ENCODE results near the gene NCOA6.

NCOA6 gene

GRCh38 chr20:34825530-34826362 lies at the start of gene NCOA6:
NCOA6 (minus strand) TSS chr20:34825651; CDS start chr20:34782355, 43,296 bp downstream.
- peak; percentile 83 for DNase-seq

- DNase-seq = peak; percentile 18
Measured at GRCh38 chr20:34874094-34874654, 48.7 kb upstream of the NCOA6 start.

GRCh38 chr20:34873583-34874093 lies 48.2 kb upstream of the NCOA6 start:
- no peak for DNase-seq

- DNase-seq = peak; percentile 88
Measured at GRCh38 chr20:34872622-34873224, 47.3 kb upstream of the NCOA6 start, which contains the start of gene GGT7. GGT7 (minus strand) TSS chr20:34872856; CDS start chr20:34872815, 41 bp downstream.

GRCh38 chr20:34871966-34872621 lies 46.6 kb upstream of the NCOA6 start:
- no peak for DNase-seq

- DNase-seq = no peak
Measured at GRCh38 chr20:34871320-34871926, 46.0 kb upstream of the NCOA6 start.

GRCh38 chr20:34864216-34864615 lies 38.8 kb upstream of the NCOA6 start:
- DNase-seq = no peak

- DNase-seq = no peak
Measured at GRCh38 chr20:34863421-34863965, 38.0 kb upstream of the NCOA6 start.

GRCh38 chr20:34862724-34863123 lies 37.3 kb upstream of the NCOA6 start:
- no peak for DNase-seq

- DNase-seq = no peak
Measured at GRCh38 chr20:34861386-34862084, 36.1 kb upstream of the NCOA6 start.

- DNase-seq = no peak
Measured at GRCh38 chr20:34859826-34860545, 34.5 kb upstream of the NCOA6 start.

- DNase-seq = no peak
Measured at GRCh38 chr20:34859367-34859766, 33.9 kb upstream of the NCOA6 start.

- DNase-seq = no peak
Measured at GRCh38 chr20:34852298-34852697, 26.8 kb upstream of the NCOA6 start.

GRCh38 chr20:34850969-34851368 lies 25.5 kb upstream of the NCOA6 start:
- DNase-seq = no peak

GRCh38 chr20:34849778-34850177 lies 24.3 kb upstream of the NCOA6 start:
- DNase-seq = no peak

GRCh38 chr20:34848597-34848996 lies 23.1 kb upstream of the NCOA6 start:
- no peak for DNase-seq

- no peak for DNase-seq
Measured at GRCh38 chr20:34843421-34843820, 18.0 kb upstream of the NCOA6 start.

- no peak for DNase-seq
Measured at GRCh38 chr20:34842143-34842542, 16.7 kb upstream of the NCOA6 start.

- DNase-seq = peak; percentile 44
Measured at GRCh38 chr20:34834459-34834893, 9.0 kb upstream of the NCOA6 start.

GRCh38 chr20:34831936-34832335 lies 6.5 kb upstream of the NCOA6 start:
- no peak for DNase-seq

GRCh38 chr20:34829191-34829590 lies 3.7 kb upstream of the NCOA6 start:
- no peak for DNase-seq

Data from NCI-H2171 (cell line).